ENCODE results near the gene ZSCAN9.

ZSCAN9 gene

GRCh38 chr6:28225056-28225834 lies at the start of gene ZSCAN9:
Gene ZSCAN9 (plus strand): TSS chr6:28225275. CDS start chr6:28227085, 1,810 bp downstream.
- peak; percentile 94 for DNase-seq

DNA sequence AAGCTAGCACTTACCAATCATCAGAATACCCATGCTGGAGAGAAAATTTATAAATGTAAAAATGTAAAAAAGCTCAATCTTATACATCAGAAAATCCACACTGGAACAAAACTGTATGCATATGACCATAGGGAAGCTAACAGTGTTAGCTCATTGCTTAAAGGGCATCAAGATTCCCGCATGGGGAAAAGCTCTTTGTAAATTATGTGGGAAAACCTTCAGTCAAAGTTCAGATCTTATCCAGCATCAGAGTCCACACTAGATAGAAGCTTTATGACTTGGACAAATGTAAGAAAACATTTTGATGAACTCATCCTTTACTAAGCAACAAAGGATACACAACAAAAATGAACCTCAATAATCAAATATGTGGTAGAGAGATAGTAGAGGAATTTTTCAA lies 48.7 kb upstream of the ZSCAN9 start:
- no peak for DNase-seq

DNA sequence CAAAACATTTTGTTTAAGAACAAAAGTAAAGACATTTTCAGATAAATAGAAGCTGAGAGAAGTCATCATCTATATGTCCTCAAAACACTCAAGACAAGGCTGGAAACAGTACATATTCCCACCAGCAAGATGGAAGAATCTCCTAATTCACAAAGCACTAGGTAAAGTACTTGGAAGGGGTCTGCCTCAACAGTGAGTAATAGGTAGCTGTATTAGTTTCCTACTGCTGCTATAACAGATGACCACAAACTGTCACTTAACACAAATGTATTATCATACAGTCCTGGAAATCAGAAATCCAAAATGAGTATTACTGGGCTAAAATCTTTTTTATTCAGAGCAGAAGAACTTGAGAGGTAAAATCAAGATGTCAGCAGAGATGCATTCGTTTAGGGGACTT lies 42.8 kb upstream of the ZSCAN9 start:
- no peak for DNase-seq

GRCh38 chr6:28188111-28188979 lies 36.7 kb upstream of the ZSCAN9 start:
- DNase-seq = peak; percentile 5

DNA sequence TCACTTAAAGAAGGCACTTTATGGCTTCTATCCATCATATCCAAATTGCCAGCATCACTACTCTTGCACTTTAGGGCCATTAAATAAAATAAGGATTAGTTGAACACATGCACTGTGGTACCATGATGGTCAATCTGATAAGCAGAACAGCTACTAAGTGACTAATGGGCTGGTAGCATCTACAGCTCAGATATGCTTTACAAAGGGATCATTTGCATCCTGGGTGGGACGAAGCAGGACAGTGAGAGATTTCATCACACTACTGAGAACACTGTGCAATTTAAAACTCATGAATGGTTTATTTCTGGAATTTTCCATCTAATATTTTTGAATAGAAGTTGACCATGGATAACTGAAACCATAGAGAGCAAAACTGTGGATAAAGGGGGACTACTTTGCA lies 25.1 kb upstream of the ZSCAN9 start:
- DNase-seq = no peak

- no peak for DNase-seq
Measured at GRCh38 chr6:28203201-28203600, 21.9 kb upstream of the ZSCAN9 start.

GRCh38 chr6:28205879-28206278 lies 19.2 kb upstream of the ZSCAN9 start:
- DNase-seq = no peak

DNA sequence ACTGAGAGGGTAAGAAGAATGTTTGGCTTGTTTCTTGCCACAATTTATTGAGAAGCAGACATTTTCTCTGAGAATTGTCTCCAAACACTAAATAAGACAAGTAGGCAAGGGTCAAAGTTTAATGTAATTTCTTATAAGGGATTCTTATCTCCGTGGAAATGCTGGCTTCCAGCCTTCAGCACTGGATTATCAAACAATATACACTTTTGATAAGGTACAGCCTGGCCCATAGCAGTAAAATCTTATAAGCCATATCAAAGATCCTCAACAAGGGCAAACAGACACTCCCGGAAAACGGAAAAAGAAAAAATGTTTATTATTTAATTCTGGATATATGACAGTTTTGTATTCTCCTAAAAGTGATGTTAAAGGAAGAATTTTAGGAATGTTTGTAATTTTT lies 18.5 kb upstream of the ZSCAN9 start:
- DNase-seq = no peak

GRCh38 chr6:28206928-28207509 lies 18.1 kb upstream of the ZSCAN9 start:
- peak; percentile 31 for DNase-seq

- DNase-seq = peak; percentile 61
Measured at GRCh38 chr6:28207510-28208110, 17.5 kb upstream of the ZSCAN9 start.

GRCh38 chr6:28208111-28208659 lies 16.9 kb upstream of the ZSCAN9 start:
- DNase-seq = peak; percentile 37

- DNase-seq = no peak
Measured at GRCh38 chr6:28209753-28210535, 15.1 kb upstream of the ZSCAN9 start.

GRCh38 chr6:28211840-28212509 lies 13.1 kb upstream of the ZSCAN9 start:
- DNase-seq = no peak

GRCh38 chr6:28212510-28213212 lies 12.4 kb upstream of the ZSCAN9 start:
- DNase-seq = peak; percentile 91

DNA sequence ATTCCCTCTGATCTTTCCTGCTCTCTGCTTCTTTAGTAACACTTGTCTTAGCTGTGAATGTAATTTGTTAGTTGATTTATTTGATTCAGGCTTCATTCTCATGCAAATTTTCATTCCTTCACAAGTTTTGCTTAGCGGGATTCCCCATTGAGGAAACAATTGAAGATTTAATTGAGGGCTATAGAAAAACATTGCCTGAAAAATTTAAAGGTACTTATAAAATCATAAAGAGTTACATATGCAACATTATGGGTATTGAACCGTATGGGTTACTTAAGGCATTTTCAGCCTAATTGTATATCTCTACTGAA lies 11.9 kb upstream of the ZSCAN9 start:
- no peak for DNase-seq

GRCh38 chr6:28215425-28215824 lies 9.7 kb upstream of the ZSCAN9 start:
- DNase-seq = no peak

- no peak for DNase-seq
Measured at GRCh38 chr6:28217890-28218289, 7.2 kb upstream of the ZSCAN9 start.

DNA sequence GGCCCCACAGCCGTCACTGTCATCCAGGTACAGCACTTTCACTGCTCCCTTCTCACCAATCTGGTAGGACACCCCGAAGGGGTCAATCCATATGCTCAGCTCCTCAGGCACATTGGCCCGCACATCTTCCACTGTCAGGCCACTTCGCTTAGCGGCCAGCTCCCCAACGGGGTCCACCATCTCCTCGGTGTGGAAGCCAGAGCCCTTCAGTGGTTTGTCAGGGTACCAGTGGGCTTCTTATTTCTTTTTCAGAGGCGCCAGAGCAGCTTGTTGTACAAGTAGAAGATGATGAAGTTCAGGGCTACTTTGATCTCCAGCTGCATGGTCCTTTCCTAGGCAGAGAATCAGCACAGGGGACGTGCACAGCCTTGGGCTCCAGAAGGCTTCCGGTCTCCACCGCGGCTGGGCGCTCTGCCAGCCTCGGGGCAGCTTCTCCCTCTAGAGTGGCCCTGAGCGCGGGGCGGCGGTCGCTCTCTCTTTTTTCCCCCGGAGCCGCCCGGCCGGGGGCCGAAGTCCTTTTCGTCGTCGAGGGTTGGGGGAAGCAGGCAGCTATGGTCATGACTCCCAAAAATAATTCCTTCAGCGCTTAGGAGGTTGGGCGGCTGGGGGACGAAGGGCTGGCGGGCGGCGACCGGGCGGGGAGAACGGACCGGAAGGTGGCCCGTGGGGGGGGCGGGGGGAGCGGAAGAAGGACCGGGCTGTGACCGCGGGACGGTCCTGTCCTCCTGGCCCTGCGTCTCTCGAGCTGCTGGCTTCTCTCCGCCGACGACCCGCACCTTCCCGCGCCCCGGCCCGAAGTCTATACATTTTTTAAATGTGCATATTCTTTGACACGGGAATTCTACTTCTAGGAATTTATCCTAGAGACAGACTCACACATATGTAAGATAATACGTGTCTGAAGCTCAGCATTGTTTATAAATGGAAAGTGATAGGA lies 6.5 kb upstream of the ZSCAN9 start:
- peak; percentile 91 for DNase-seq

- no peak for DNase-seq
Measured at GRCh38 chr6:28220257-28221133, 4.6 kb upstream of the ZSCAN9 start.
